HG03108 (cell line): ENCODE data around the gene ACSM6.
A peak's percentile ranks its signal among the peaks of the same experiment; 100 is the strongest.

Experiments used
- ATAC-seq: cut with Tn5 transposase; IDR thresholded peaks from one replicate; pipeline ENCODE4 v1.9.1; 2021; ENCODE audit warnings: moderate library complexity; ENCODE audit not compliant: unreplicated experiment

ACSM6 gene

GRCh38 chr10:95244152-95244551, 50.1 kb downstream of the ACSM6 start:
- no peak for ATAC-seq

GRCh38 chr10:95245425-95246055, 51.5 kb downstream of the ACSM6 start:
- ATAC-seq, result peak; percentile 77

- ATAC-seq, result no peak
Observed at GRCh38 chr10:95246582-95247051, 52.6 kb downstream of the ACSM6 start.

- no peak for ATAC-seq
Observed at GRCh38 chr10:95247200-95247880, 53.3 kb downstream of the ACSM6 start.

- no peak for ATAC-seq
Observed at GRCh38 chr10:95247881-95248583, 54.0 kb downstream of the ACSM6 start.

GRCh38 chr10:95248989-95249388, 55.0 kb downstream of the ACSM6 start:
- ATAC-seq, result no peak

GRCh38 chr10:95249467-95249866, 55.4 kb downstream of the ACSM6 start:
- no peak for ATAC-seq

GRCh38 chr10:95250856-95251255, 56.8 kb downstream of the ACSM6 start:
- no peak for ATAC-seq

GRCh38 chr10:95253007-95253406, 59.0 kb downstream of the ACSM6 start:
- no peak for ATAC-seq

GRCh38 chr10:95253686-95254085, 59.6 kb downstream of the ACSM6 start:
- ATAC-seq, result no peak

- ATAC-seq, result no peak
Observed at GRCh38 chr10:95254629-95255028, 60.6 kb downstream of the ACSM6 start.

- ATAC-seq, result no peak
Observed at GRCh38 chr10:95256268-95256667, 62.2 kb downstream of the ACSM6 start.

GRCh38 chr10:95257849-95258248, 63.8 kb downstream of the ACSM6 start:
- no peak for ATAC-seq

GRCh38 chr10:95260397-95260881, 66.4 kb downstream of the ACSM6 start:
- ATAC-seq, result no peak

GRCh38 chr10:95260909-95261552, 67.0 kb downstream of the ACSM6 start:
- no peak for ATAC-seq

- no peak for ATAC-seq
Observed at GRCh38 chr10:95261926-95262325, 67.9 kb downstream of the ACSM6 start.

- no peak for ATAC-seq
Observed at GRCh38 chr10:95262763-95263518, 68.9 kb downstream of the ACSM6 start.

- ATAC-seq, result no peak
Observed at GRCh38 chr10:95263864-95264226, 69.8 kb downstream of the ACSM6 start.

- no peak for ATAC-seq
Observed at GRCh38 chr10:95264227-95265051, 70.4 kb downstream of the ACSM6 start.

- no peak for ATAC-seq
Observed at GRCh38 chr10:95265572-95265971, 71.5 kb downstream of the ACSM6 start.
